Stimulated activated CD4-positive, alpha-beta T cell treated with anti-CD3 and anti-CD28 coated beads, TNF-alpha, amount 100 ng/mL, for 48 hours (primary cell): Measurements from ENCODE around the gene SLC35F3.
"Not testable (repeated sequence)": the region's sequence is repeated elsewhere in the genome, so short reads cannot be mapped to it uniquely, and the experiment has no call there.

ENCODE experiments used
- DNase-seq, 3 donors: peaks; one replicate each; pipeline ENCODE4 v3.0.0-alpha.2; 2020; ENCODE audit warnings: low read depth in 3 of 3

The SLC35F3 gene

GRCh38 chr1:234222561-234223280, 318.2 kb downstream of the SLC35F3 start:
- no peak for DNase-seq

GRCh38 chr1:234226113-234226818, 321.8 kb downstream of the SLC35F3 start:
- DNase-seq: no peak

GRCh38 chr1:234226819-234227165, 322.3 kb downstream of the SLC35F3 start:
- DNase-seq: no peak

GRCh38 chr1:234229581-234230387, 325.3 kb downstream of the SLC35F3 start:
- DNase-seq: no peak

- no peak for DNase-seq
Observed at GRCh38 chr1:234230414-234230862, 326.0 kb downstream of the SLC35F3 start.

- DNase-seq: no peak
Observed at GRCh38 chr1:234231061-234231892, 326.8 kb downstream of the SLC35F3 start.

GRCh38 chr1:234231893-234232276, 327.4 kb downstream of the SLC35F3 start:
- DNase-seq: no peak

GRCh38 chr1:234234199-234234598, 329.7 kb downstream of the SLC35F3 start:
- no peak for DNase-seq

- DNase-seq: no peak
Observed at GRCh38 chr1:234235434-234235881, 331.0 kb downstream of the SLC35F3 start.

GRCh38 chr1:234237393-234237792, 332.9 kb downstream of the SLC35F3 start:
- no peak for DNase-seq

GRCh38 chr1:234238060-234238459, 333.6 kb downstream of the SLC35F3 start:
- DNase-seq: no peak

- no peak for DNase-seq
Observed at GRCh38 chr1:234239515-234239914, 335.0 kb downstream of the SLC35F3 start.

- DNase-seq: no peak
Observed at GRCh38 chr1:234239936-234240335, 335.5 kb downstream of the SLC35F3 start.

GRCh38 chr1:234240680-234241079, 336.2 kb downstream of the SLC35F3 start:
- no peak for DNase-seq

- no peak for DNase-seq
Observed at GRCh38 chr1:234241941-234242490, 337.5 kb downstream of the SLC35F3 start.

- no peak for DNase-seq
Observed at GRCh38 chr1:234243521-234244260, 339.2 kb downstream of the SLC35F3 start.

GRCh38 chr1:234244482-234244881, 340.0 kb downstream of the SLC35F3 start:
- DNase-seq: no peak

GRCh38 chr1:234246638-234247116, 342.2 kb downstream of the SLC35F3 start:
- DNase-seq: no peak

GRCh38 chr1:234247746-234248145, 343.3 kb downstream of the SLC35F3 start:
- DNase-seq: not testable (repeated sequence)

GRCh38 chr1:234250747-234251146, 346.3 kb downstream of the SLC35F3 start:
- DNase-seq: no peak
